ENCODE results near the gene ADAMTS2.

Gene ADAMTS2

DNA sequence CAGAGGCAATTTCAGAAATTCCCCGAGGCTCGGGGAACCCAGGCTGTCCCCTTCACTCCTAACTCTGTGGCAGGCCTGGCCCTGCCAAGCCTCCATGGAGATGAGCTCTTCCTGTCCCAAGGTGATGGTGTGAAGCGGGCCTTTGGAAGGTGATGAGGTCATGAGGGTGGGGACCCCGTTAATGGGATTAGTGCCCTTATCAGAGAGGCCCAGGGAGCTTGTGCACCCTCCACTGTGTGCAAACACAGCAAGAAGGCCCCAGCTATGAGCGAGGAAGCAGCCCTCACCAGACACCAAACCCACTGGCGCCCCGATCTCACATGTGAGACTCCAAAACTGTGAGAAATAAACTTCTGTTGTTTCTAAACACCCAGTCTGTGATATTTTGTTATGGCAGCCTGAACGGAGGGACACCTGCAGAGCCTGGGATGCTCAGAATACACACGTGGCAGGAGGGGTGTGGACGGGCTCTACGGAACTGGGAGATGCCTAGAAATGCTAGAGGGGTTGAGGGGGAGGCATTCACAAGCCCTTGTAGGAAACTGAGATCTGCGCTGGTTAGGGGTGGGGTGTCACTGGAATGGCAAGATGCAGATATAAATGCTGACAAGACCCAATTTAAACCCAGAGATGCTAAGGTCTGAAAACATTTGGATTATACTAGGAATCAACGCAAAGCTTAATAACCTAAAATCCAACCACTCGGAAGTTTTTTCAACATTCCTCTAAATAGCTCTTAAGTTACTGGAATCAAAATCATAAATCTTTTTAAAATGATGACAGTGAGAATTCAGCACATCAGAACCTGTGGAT lies 46.9 kb downstream of the ADAMTS2 start:
- TF ChIP-seq ZFX (IDR thresholded peaks at IDR 0.05), result no peak
- TF ChIP-seq, protein P1, sequence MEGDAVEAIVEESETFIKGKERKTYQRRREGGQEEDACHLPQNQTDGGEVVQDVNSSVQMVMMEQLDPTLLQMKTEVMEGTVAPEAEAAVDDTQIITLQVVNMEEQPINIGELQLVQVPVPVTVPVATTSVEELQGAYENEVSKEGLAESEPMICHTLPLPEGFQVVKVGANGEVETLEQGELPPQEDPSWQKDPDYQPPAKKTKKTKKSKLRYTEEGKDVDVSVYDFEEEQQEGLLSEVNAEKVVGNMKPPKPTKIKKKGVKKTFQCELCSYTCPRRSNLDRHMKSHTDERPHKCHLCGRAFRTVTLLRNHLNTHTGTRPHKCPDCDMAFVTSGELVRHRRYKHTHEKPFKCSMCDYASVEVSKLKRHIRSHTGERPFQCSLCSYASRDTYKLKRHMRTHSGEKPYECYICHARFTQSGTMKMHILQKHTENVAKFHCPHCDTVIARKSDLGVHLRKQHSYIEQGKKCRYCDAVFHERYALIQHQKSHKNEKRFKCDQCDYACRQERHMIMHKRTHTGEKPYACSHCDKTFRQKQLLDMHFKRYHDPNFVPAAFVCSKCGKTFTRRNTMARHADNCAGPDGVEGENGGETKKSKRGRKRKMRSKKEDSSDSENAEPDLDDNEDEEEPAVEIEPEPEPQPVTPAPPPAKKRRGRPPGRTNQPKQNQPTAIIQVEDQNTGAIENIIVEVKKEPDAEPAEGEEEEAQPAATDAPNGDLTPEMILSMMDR (conservative IDR thresholded peaks at IDR 0.05), result no peak
- H3K27ac ChIP-seq, result no peak overlapping the region

DNA sequence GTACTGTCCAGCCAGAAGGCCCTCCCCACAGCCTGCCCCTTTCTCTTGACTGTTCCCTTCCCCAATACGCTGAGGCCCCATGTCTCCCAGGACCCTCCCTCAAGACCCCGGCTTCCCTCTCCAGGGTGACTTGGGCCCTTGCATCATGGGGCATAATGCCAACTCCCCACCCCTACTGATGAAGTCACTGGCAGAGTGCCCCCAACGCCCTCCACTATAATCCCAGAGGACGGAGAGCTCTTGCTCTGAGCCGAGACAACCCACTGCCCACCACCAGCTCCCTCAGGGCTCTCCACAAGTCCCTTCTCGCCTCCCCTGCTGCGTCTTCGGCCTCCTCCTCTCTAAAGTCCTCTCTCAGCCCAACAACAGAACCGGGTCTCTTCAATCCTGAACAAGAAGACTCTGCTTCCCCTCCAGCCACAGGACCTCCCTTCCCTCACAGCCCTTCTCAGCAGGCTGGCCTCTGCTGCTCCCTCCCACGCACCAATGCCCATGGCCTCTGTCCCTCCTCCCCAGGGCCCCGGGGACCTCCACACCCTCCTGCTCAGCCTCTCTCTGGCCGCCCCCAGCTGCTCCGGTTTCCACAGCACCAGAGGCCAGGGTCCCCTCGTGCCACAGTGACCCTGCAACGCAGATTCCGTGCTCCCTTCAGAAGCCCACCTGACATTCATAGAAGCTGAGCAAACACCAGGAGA lies 47.6 kb downstream of the ADAMTS2 start:
- no peak overlapping the region for H3K27ac ChIP-seq
- TF ChIP-seq, protein P1 (conservative IDR thresholded peaks at IDR 0.05), result no peak

DNA sequence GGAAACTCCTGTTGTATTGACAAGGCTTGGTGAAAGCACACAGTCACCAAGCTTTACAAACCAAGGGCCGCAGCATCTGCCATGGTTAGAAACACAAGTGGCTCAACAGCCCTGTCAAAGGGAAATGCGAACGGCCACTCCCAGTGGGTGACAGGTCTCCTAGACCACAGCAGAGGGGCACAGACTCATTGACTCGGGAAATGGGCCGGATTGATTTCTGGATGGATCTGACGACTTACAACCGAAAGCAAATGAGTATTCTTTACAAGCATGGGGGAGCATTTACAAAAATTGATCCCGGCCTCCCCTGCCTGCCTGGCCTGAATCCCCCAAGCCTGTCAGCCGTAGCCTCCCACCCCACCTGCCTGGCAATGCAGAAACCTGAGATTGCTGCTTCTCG lies 48.2 kb downstream of the ADAMTS2 start:
- H3K27ac ChIP-seq, result no peak overlapping the region

DNA sequence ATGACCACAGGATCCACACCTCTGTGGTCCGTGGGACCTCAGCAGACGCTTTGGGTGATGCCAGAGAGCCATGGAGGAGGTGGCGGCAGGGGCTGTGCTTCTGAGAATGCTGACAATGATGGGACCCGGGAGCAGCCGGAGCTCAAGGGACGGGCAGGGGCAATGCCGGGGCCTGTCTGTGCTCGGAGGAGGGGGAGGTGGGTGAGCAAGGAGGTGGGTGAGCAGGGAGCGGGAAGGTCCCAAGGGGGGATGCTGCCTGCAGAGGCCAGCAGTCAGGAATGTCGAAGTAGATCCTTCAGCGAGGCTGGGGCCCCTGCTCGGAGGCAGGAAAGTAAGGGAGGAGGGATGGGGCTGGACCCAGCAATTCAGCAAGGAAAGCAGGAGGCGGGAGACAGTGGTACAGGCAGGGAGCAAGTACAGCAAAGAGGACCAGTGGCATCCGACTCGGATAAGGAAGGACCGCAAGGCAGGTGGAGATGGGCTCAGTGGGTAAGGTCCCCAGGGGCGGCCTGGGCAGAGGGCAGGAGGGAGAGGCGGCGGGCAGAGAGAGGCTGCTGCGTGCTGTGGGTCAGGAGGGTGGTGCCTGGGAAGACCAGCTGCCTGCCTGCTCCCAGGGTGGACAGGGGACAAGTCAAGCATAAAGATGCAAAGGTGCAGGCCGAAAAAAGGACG lies 49.0 kb downstream of the ADAMTS2 start:
- H3K27ac ChIP-seq, result no peak overlapping the region
- TF ChIP-seq, protein P1 (conservative IDR thresholded peaks at IDR 0.05), result no peak
- no peak for TF ChIP-seq ZFX (IDR thresholded peaks at IDR 0.05)

More for the DNA sequence above, 48.2 kb downstream of the ADAMTS2 start:
- TF ChIP-seq, protein P1 (conservative IDR thresholded peaks at IDR 0.05), result no peak
- no peak for TF ChIP-seq ZFX (IDR thresholded peaks at IDR 0.05)

DNA sequence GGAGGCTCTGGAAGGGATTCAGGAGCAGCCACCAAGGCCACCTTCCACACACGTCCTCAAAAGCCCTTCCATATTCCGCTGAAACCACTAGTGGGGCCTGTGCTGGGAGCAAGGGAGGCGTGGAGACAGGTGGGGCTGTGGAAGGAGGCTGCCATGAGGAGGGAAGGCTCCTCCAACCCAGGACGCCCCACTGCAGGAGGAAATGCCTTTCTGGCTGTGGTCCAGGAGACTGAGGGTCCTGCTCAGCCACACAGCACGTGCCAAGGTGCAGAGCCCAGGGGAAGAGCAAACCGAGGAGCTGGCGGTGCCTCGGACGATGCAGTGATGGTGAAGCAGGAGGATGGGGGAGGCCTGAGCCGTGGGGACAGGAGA lies 49.5 kb downstream of the ADAMTS2 start:
- no peak for TF ChIP-seq ZFX (IDR thresholded peaks at IDR 0.05)
- TF ChIP-seq, protein P1 (conservative IDR thresholded peaks at IDR 0.05), result no peak
- no peak overlapping the region for H3K27ac ChIP-seq

DNA sequence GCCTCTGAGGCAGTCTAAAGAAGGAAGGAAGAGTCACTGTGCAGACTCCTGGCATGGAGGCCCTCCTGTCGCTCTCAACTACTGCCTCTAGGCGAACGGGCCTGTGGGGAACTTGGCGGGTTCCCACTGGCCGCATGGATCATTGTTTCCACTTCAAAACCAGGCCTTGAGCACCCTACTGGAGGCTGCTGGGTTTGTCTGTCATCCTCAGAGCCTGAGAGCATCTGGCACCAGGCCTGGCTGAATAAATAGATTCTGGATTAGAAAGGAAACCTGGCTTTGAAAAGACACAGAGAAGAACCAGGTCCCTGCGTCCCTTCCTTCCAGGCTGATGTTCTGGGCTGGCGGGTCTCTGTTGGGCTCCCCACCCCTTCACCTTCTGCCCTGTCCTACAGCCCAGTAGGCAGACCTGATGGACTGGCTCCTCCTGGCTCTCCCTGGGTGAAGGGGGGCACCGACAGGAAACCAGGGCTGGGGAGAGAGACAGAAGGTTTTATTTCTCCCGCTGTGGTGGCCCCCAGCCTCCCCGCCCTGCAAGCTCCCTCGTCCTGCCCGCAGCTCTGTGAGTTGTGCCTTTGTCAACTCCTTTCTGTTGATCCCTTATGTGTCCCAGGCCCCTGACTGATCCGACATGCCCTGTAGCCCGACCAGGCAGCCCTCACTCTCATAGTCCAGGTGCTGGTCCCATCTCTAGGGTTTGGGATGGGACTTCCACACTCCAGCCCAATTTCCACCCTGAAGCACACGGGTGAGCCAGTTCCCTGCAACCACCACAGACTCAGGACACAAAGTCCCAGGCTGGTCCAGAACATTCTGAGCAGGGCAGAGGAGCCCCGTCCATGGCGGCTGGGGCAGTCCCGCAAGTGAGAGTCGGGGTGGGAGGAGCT lies 50.1 kb downstream of the ADAMTS2 start:
- H3K27ac ChIP-seq, result no peak overlapping the region
- TF ChIP-seq, protein P1 (conservative IDR thresholded peaks at IDR 0.05), result no peak
- no peak for TF ChIP-seq ZFX (IDR thresholded peaks at IDR 0.05)
